ENCODE measurements around the gene EI24. TPM values are rescaled to one million over a fixed set of nuclear protein-coding genes. Genes with fewer than 3 reads are reported as not detected.

Gene EI24
- total and polyA plus RNA-seq, 2 donors (not counting 3 experiments of a cell fraction or from before 2014, with no cell fraction given) = 115 to 192 TPM

- dilution Hi-C loops (cut with MboI; ENCODE audit: extremely low pct_ligation_motif_present, low sequenced_read_pairs) = no loop called here
Observed at GRCh38 chr11:125542709-125543108, 26.6 kb upstream of the EI24 start.

More at GRCh38 chr11:125542709-125543108, 26.6 kb upstream of the EI24 start:
- H3K9me3 ChIP-seq (replicated peaks; ENCODE audit: control insufficient read depth, insufficient read depth, low read length) = no peaks in the 10 kb centered on the region
- no peak overlapping the region for H2AFZ ChIP-seq (ENCODE audit: low read depth, low read length)
- H4K20me1 ChIP-seq (replicated peaks; ENCODE audit: control insufficient read depth, extremely low read depth, insufficient read depth, low read length) = no peaks in the 10 kb centered on the region
- intact Hi-C loops (cut with micrococcal nuclease) = no loop called here
- no peak overlapping the region for H3K9ac ChIP-seq (replicated peaks; ENCODE audit: extremely low read depth, insufficient read depth, low read length)
- no peaks in the 10 kb centered on the region for H3K27me3 ChIP-seq (ENCODE audit: control insufficient read depth in 2 of 2, insufficient read depth in 2 of 2, low read length in 2 of 2)
- FAIRE-seq = no peak
- no TSS peak for BruUV-seq (replicated peaks)
- ChIA-PET CTCF (no interaction called here), POLR2A (no interaction called here)
- no peaks in the 10 kb centered on the region for H3K4me1 ChIP-seq (ENCODE audit: control insufficient read depth, extremely low read depth, insufficient read depth, low read length)
- no peak overlapping the region for H3K4me3 ChIP-seq (replicated peaks in 1 of 3; ENCODE audit: insufficient read depth in 1 of 3, low read depth in 1 of 3, low read length in 3 of 3)
- H3K79me2 ChIP-seq (ENCODE audit: control insufficient read depth, insufficient read depth, low read length) = no peaks in the 10 kb centered on the region
- H3K27ac ChIP-seq (ENCODE audit: insufficient read depth, low read depth, low read length) = no peak overlapping the region
- TF ChIP-seq POLR2AphosphoS5 (IDR thresholded peaks at IDR 0.05; ENCODE audit: insufficient read depth, low read depth, low read length) = no peak
- TF ChIP-seq MAX (IDR thresholded peaks at IDR 0.05; ENCODE audit: insufficient read depth, insufficient read length) = no peak
- TF ChIP-seq POLR2A (IDR thresholded peaks at IDR 0.05; ENCODE audit: low read depth, low read length) = no peak
- TF ChIP-seq GATA2 (IDR thresholded peaks at IDR 0.05; ENCODE audit: insufficient read depth, insufficient read length, low read depth, low read length) = no peak
- TF ChIP-seq EZH2 (IDR thresholded peaks at IDR 0.05; ENCODE audit: borderline replicate concordance, low read depth, low read length, severe bottlenecking) = no peak
- TF ChIP-seq JUN (IDR thresholded peaks at IDR 0.05; ENCODE audit: borderline replicate concordance, insufficient read depth, insufficient read length, low read depth) = no peak
- no peak for TF ChIP-seq MYC (IDR thresholded peaks at IDR 0.05; ENCODE audit: low read depth, low read length)
- no peak for TF ChIP-seq FOS (IDR thresholded peaks at IDR 0.05; ENCODE audit: borderline replicate concordance, insufficient read depth, low read length)
- no peak for TF ChIP-seq CTCF (IDR thresholded peaks at IDR 0.05; ENCODE audit: extremely low read depth in 1 of 2, insufficient read depth in 1 of 2, low read depth in 1 of 2, low read length in 2 of 2)
- no peaks in the 10 kb centered on the region for H3K36me3 ChIP-seq (ENCODE audit: control insufficient read depth in 2 of 2, extremely low read depth in 1 of 2, insufficient read depth in 2 of 2, low read length in 2 of 2)
- no peak for DNase-seq (ENCODE audit: low read depth, low spot score)
- no peak overlapping the region for H3K4me2 ChIP-seq (ENCODE audit: insufficient read depth, low read length)
- no peaks in the 10 kb centered on the region for H3K9me1 ChIP-seq (replicated peaks; ENCODE audit: control insufficient read depth, extremely low read depth, insufficient read depth, low read length)
